ENCODE results near the gene GLUL. TPM values are rescaled to one million over a fixed set of nuclear protein-coding genes. Genes with fewer than 3 reads are reported as not detected.

GLUL gene
- total RNA-seq (2022; extraction: Qiagen RNA extraction): 20.5 to 30.3 TPM (median 25.6 TPM) in 5 replicates

DNA sequence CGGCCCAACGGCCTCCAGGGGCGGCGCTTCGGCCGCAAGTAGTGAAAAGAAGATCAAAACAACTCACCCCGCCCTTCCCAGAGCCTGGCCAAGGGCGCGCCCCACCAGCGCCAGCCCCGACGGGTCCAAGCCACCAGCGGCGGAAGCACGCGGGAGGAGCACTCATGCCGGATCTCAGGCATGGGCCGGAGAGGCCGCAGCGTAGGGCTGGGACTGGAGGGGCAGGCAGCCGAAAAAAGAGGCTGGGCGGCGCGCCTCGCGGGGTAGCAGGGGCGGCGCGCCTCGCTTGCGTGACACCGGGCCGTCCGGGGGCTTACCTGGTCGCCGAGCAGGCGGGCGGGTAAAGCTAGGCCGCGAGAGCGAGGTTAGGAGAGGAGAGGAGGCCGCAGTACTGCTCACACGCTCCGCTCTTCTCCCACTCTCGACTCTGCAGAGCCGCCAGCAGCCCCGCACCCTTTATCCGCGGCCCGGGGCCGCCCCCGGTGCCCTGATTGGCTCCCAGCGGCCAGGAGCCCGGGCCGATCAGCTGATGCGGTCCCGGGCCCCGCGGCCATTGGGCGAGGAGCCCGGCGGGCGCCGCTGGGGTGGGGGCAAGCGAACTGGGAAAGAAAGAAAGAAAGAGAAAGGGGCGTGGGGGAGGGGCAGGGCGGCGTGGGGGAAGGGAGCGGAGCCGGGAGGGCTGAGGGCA, at the start of gene GLUL:
TSS of gene GLUL (minus strand) at position 429 of the 688 bp plus-strand sequence. CDS start 3,053 bp downstream, outside the sequence.

GRCh38 chr1:182400567-182400966, 9.0 kb upstream of the GLUL start, which contains the start of gene TEDDM1:
TSS of gene TEDDM1 (minus strand) at chr1:182400667. CDS start at chr1:182400485, 182 bp downstream.

Other genes with a start within 250 kb of the GLUL start
- gene TEDDM1, start 8.9 kb upstream of the GLUL start, total RNA-seq (2022; extraction: Qiagen RNA extraction): not detected in 5 replicates
- not detected in 5 replicates for gene RGSL1, start 58.4 kb upstream of the GLUL start, total RNA-seq (2022; extraction: Qiagen RNA extraction)
- gene RNASEL, start 197.5 kb upstream of the GLUL start, total RNA-seq (2022; extraction: Qiagen RNA extraction): 1.5 to 2.2 TPM (median 2.1 TPM) in 5 replicates
- 0.16 to 0.21 TPM (median 0.18 TPM) in 5 replicates for gene RGS16, start 212.6 kb upstream of the GLUL start, total RNA-seq (2022; extraction: Qiagen RNA extraction)

Measured in A549 treated with dexamethasone at 1 μM for 4 hours (cell line).